K562 (cell line): ENCODE data around the gene VMP1. TPM values are rescaled to one million over a fixed set of nuclear protein-coding genes. Genes with fewer than 3 reads are reported as not detected.
"Not testable (repeated sequence)": the region's sequence is repeated elsewhere in the genome, so short reads cannot be mapped to it uniquely, and the experiment has no call there.

ENCODE experiments used
- ATAC-seq: fragments of 200-7000 bp; cut with Tn5 transposase; 3 replicates; pipeline ENCODE4 v1.9.1; 2020; ENCODE audit warnings: moderate library complexity
- BruUV-seq: library from RNA; stranded (reverse); fragments of 400-500 nt; replicated peaks from 2 replicates; lab custom pipeline; 2021; lab: Mats Ljungman, UMichigan
- CTCF ChIA-PET: fragments of 300-600 bp; formaldehyde crosslinking; extraction: SDS; loops from one replicate; lab custom pipeline; 2021; ENCODE audit warnings: low intra/inter-chr PET ratio; lab: Yijun Ruan, JAX
- POLR2A ChIA-PET: fragments of 300-600, 350-650 bp; sonication (Branson Sonifier 250); formaldehyde crosslinking; extraction: SDS; loops from one replicate; lab custom pipeline; 2021; ENCODE audit warnings: antibody characterized with exemption, inconsistent platforms; lab: Yijun Ruan, JAX
- DNase-seq, 4 experiments: peaks; one replicate each; pipeline versions ENCODE4 v3.0.0 to v3.0.0-alpha.2; 2011 to 2018; ENCODE audit warnings: low spot score in 3 of 4, mixed read lengths in 3 of 4; ENCODE audit errors: extremely low read depth in 1 of 4
- FAIRE-seq: peaks from 2 replicates; lab custom pipeline; 2011; peaks lifted over from hg19 to GRCh38; lab: Jason Lieb, UNC
- H2AFZ ChIP-seq: 2 replicates; pipeline ENCODE4 v1.6.0; 2011; ENCODE audit warnings: low read depth, low read length, control low read depth, inconsistent platforms
- H3K27ac ChIP-seq: fragments of 200-600 bp; 3 replicates; pipeline ENCODE4 v1.8.0; 2011; ENCODE audit warnings: low read depth, mild to moderate bottlenecking, control low read depth, inconsistent platforms, low read length, moderate library complexity, mixed read lengths; ENCODE audit errors: extremely low read depth
- H3K27me3 ChIP-seq, 2 experiments: fragments of 300-600 bp in 1 of 2; 2 replicates in 1 of 2; 3 replicates in 1 of 2; pipeline versions ENCODE4 v1.6.0 to v1.8.0; 2011; ENCODE audit warnings: inconsistent platforms in 2 of 2, low read length in 2 of 2, mild to moderate bottlenecking in 1 of 2, mixed read lengths in 1 of 2, moderate library complexity in 1 of 2; ENCODE audit not compliant: control insufficient read depth in 2 of 2, insufficient read depth in 2 of 2
- H3K36me3 ChIP-seq: fragments of 300-600 bp; 3 replicates; pipeline ENCODE4 v1.8.0; 2011; ENCODE audit warnings: mild to moderate bottlenecking, low read length, inconsistent platforms; ENCODE audit not compliant: control insufficient read depth, insufficient read depth
- H3K4me1 ChIP-seq, 2 experiments: fragments of 200-600 bp in 1 of 2; replicated peaks in 1 of 2; 2 replicates in 1 of 2; 3 replicates in 1 of 2; pipeline versions ENCODE4 v1.5.1 to v1.8.0; 2011; ENCODE audit warnings: inconsistent platforms in 2 of 2, low read length in 2 of 2, mild to moderate bottlenecking in 1 of 2, mixed read lengths in 1 of 2, moderate library complexity in 1 of 2; ENCODE audit not compliant: control insufficient read depth in 2 of 2, insufficient read depth in 2 of 2
- H3K4me2 ChIP-seq: 2 replicates; pipeline ENCODE4 v1.6.1; 2011; ENCODE audit warnings: low read length, control low read depth, inconsistent platforms, mixed read lengths; ENCODE audit not compliant: insufficient read depth
- H3K4me3 ChIP-seq: fragments of 200-600 bp; sonication (generic), shearing (Covaris generic); 2 replicates; pipeline ENCODE4 v1.5.1; 2016; ENCODE audit warnings: control low read depth, inconsistent platforms
- H3K79me2 ChIP-seq: fragments of 200-600 bp; 3 replicates; pipeline ENCODE4 v1.8.0; 2011; ENCODE audit warnings: low read length, inconsistent platforms; ENCODE audit not compliant: control insufficient read depth, insufficient read depth
- H3K9ac ChIP-seq, 2 experiments: 2 replicates each; pipeline versions ENCODE4 v1.6.0 to v1.6.1; 2011; ENCODE audit warnings: low read depth in 2 of 2, low read length in 2 of 2, control low read depth in 1 of 2, inconsistent platforms in 1 of 2, mild to moderate bottlenecking in 1 of 2, mixed read lengths in 1 of 2; ENCODE audit not compliant: insufficient read depth in 1 of 2
- H3K9me1 ChIP-seq: one replicate; pipeline ENCODE4 v1.6.0; 2011; ENCODE audit warnings: inconsistent platforms, mild to moderate bottlenecking, low read length, moderate library complexity; ENCODE audit not compliant: control insufficient read depth, insufficient read depth
- H3K9me3 ChIP-seq: replicated peaks from 2 replicates; pipeline ENCODE4 v1.5.1; 2011; ENCODE audit warnings: low read depth, low read length, inconsistent platforms; ENCODE audit not compliant: control insufficient read depth, insufficient read depth
- H4K20me1 ChIP-seq: replicated peaks from 2 replicates; pipeline ENCODE4 v1.6.1; 2011; ENCODE audit warnings: low read length, inconsistent platforms, mixed read lengths; ENCODE audit not compliant: control insufficient read depth, insufficient read depth
- BRD9 ChIP-seq: fragments of 450-650 bp; IDR thresholded peaks from 2 replicates; pipeline ENCODE4 v1.6.1; 2018; ENCODE audit warnings: low read depth; ENCODE audit not compliant: partially characterized antibody
- CEBPB ChIP-seq: fragments of 450-650 bp; IDR thresholded peaks from 2 replicates; pipeline ENCODE4 v1.6.1; 2016; ENCODE audit warnings: missing genetic modification characterization, missing compliant biosample characterization
- EGR1 ChIP-seq: fragments of 450-650 bp; conservative IDR thresholded peaks from 2 replicates; pipeline ENCODE4 v1.6.1; 2017; ENCODE audit warnings: mild to moderate bottlenecking
- GATAD2B ChIP-seq: fragments of 450-650 bp; IDR thresholded peaks from 2 replicates; pipeline ENCODE4 v1.6.1; 2017; ENCODE audit warnings: mild to moderate bottlenecking, borderline replicate concordance
- MNT ChIP-seq, 2 experiments: fragments of 450-650 bp; conservative IDR thresholded peaks; 2 replicates each; pipeline ENCODE4 v1.6.1; 2017; ENCODE audit warnings: mild to moderate bottlenecking in 2 of 2, moderate library complexity in 2 of 2
- MYC ChIP-seq, 2 experiments: fragments of 250-450 bp in 1 of 2; sonication (Bioruptor Pico) in 1 of 2; IDR thresholded peaks; 2 replicates each; pipeline versions ENCODE4 v1.5.1 to v1.6.1; 2012 to 2021; ENCODE audit warnings: low read depth in 2 of 2, borderline replicate concordance in 1 of 2, improper control_type of control experiment in 1 of 2, low read length in 1 of 2, mild to moderate bottlenecking in 1 of 2, moderate library complexity in 1 of 2
- NR2C1 ChIP-seq, 2 experiments: fragments of 450-650 bp; IDR thresholded peaks; 2 replicates each; pipeline ENCODE4 v1.6.1; 2017; ENCODE audit warnings: mild to moderate bottlenecking in 2 of 2, antibody characterized with exemption in 1 of 2, inconsistent platforms in 1 of 2, missing compliant biosample characterization in 1 of 2, missing genetic modification characterization in 1 of 2
- PHF8 ChIP-seq: fragments of 200-600 bp; sonication (generic); IDR thresholded peaks from 2 replicates; pipeline ENCODE4 v1.6.1; 2012; ENCODE audit warnings: mixed run types, mild to moderate bottlenecking, inconsistent platforms, low read length, moderate library complexity, borderline replicate concordance
- SRF ChIP-seq, 2 experiments: fragments of 250-450, 450-650 bp in 1 of 2; sonication (Bioruptor Pico) in 1 of 2; sonication (generic) in 1 of 2; formaldehyde crosslinking; IDR thresholded peaks; 2 replicates each; pipeline versions ENCODE4 v1.5.0 to v1.5.1; 2020 to 2022; ENCODE audit warnings: mild to moderate bottlenecking in 1 of 2, missing genetic modification reagents in 1 of 2
- TBP ChIP-seq: optimal IDR thresholded peaks from 2 replicates; pipeline ENCODE3; 2011; ENCODE audit warnings: low read depth, low read length, improper control_type of control experiment
- WGBS: fragments of 100-300 bp; shearing (Covaris generic); methylation state at CpG from one replicate; pipeline ENCODE4 v1.1.6; 2016; ENCODE audit warnings: low coverage, mixed read lengths; ENCODE audit not compliant: insufficient coverage; ENCODE audit errors: missing lambda C conversion rate; 5-methylcytosine and 5-hydroxymethylcytosine counted together
- in situ Hi-C: fragments of 300-500 bp; cut with MboI; formaldehyde crosslinking; loops from 4 replicates; pipeline ENCODE4 v1.15.0; 2018; ENCODE audit warnings: inconsistent platforms, mixed read lengths
- intact Hi-C: fragments of 100-400 bp; cut with micrococcal nuclease; formaldehyde crosslinking; loops from 2 replicates; pipeline ENCODE4 v1.14.2; 2022
- polyA plus RNA-seq, 8 experiments: library from polyadenylated mRNA; depleted of rRNA in 4 of 8; stranded (reverse) in 5 of 8; unstranded in 3 of 8; fragments of >200 nt; fragmentation: Nextera tagmentation in 2 of 8; fragmentation: Illumina TruSeq in 1 of 8; extraction: Ambion mirVana in 2 of 8; extraction: Trizol in 1 of 8; gene quantifications; 2 replicates each; pipeline versions ENCODE4 v1.2.1 to v1.2.3, GENCODE V29; 2011 to 2014; ENCODE audit warnings: inconsistent platforms in 1 of 8, missing spikeins in 1 of 8
- total RNA-seq, 7 experiments: library from RNA; depleted of rRNA in 6 of 7; stranded (reverse); fragments of >200 nt in 6 of 7; fragmentation: Illumina TruSeq in 2 of 7; extraction: Trizol in 2 of 7; gene quantifications; 2 replicates each; pipeline versions ENCODE4 v1.2.1 to v1.2.3, GENCODE V29; 2011 to 2021; ENCODE audit warnings: low replicate concordance in 1 of 7
- TF ChIP-seq, protein P1 (sequence below): fragments of 450-650 bp; IDR thresholded peaks from 2 replicates; pipeline ENCODE4 v1.6.1; 2017; ENCODE audit warnings: antibody characterized with exemption, mild to moderate bottlenecking
- TF ChIP-seq, protein P2 (sequence below): fragments of 450-650 bp; formaldehyde crosslinking; IDR thresholded peaks from 2 replicates; pipeline ENCODE4 v1.4.0; 2022; ENCODE audit warnings: mild to moderate bottlenecking, moderate library complexity

Gene VMP1
- total and polyA plus RNA-seq, 9 of the 15 experiments (the other 6 are each of a cell fraction or from before 2014, with no cell fraction given), result 123 to 304 (median 151) TPM

DNA sequence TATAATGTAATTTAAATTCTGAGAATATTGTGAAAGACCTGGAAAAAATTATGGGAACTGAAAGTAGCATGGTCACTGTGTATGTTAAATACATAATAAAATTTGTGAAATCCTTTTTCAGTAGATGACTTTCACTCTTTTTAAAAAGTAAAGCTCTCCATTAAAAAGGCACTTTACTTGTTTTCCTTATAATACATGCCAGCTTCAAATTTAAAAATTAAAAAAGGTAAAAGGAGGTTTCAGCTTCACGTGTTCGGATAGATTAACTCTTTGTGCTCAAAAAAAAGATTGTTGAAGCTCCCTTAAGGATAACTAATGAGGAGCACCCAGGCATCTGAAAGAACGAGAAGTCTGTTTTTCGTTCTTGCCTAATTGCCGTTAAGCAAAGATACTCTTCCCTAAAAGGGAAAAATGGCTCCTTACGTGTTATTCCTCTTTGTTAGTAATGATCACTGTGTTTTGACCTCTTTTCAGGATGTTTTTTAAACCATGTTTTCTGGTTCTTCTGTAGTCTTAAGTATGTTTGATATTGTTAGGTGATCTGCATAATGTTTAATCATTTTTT lies 97.5 kb downstream of the VMP1 start (continued):
- TF ChIP-seq, protein P1, sequence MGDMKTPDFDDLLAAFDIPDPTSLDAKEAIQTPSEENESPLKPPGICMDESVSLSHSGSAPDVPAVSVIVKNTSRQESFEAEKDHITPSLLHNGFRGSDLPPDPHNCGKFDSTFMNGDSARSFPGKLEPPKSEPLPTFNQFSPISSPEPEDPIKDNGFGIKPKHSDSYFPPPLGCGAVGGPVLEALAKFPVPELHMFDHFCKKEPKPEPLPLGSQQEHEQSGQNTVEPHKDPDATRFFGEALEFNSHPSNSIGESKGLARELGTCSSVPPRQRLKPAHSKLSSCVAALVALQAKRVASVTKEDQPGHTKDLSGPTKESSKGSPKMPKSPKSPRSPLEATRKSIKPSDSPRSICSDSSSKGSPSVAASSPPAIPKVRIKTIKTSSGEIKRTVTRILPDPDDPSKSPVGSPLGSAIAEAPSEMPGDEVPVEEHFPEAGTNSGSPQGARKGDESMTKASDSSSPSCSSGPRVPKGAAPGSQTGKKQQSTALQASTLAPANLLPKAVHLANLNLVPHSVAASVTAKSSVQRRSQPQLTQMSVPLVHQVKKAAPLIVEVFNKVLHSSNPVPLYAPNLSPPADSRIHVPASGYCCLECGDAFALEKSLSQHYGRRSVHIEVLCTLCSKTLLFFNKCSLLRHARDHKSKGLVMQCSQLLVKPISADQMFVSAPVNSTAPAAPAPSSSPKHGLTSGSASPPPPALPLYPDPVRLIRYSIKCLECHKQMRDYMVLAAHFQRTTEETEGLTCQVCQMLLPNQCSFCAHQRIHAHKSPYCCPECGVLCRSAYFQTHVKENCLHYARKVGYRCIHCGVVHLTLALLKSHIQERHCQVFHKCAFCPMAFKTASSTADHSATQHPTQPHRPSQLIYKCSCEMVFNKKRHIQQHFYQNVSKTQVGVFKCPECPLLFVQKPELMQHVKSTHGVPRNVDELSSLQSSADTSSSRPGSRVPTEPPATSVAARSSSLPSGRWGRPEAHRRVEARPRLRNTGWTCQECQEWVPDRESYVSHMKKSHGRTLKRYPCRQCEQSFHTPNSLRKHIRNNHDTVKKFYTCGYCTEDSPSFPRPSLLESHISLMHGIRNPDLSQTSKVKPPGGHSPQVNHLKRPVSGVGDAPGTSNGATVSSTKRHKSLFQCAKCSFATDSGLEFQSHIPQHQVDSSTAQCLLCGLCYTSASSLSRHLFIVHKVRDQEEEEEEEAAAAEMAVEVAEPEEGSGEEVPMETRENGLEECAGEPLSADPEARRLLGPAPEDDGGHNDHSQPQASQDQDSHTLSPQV, result peak; percentile 94
- TF ChIP-seq BRD9 (peak; percentile 50), MNT (conservative IDR thresholded peaks at IDR 0.05) (0 out of 4 replicates have a peak, but pooled peaks of 1 of the 2 experiments have one; percentile 33), SRF (CRISPR knock-in tag; IDR thresholded peaks at IDR 0.05) (peak in 1 of 2 experiments; percentile 84; a peak in 2 of 4 replicates), PHF8 (0 out of 2 replicates have a peak, but pooled peaks have one; percentile 7), EGR1 (no peak), MYC (IDR thresholded peaks at IDR 0.05; ENCODE audit: low read depth, low read length) (0 out of 2 replicates have a peak, but pooled peaks have one; percentile 39), MYC (CRISPR knock-in tag; IDR thresholded peaks at IDR 0.05; ENCODE audit: borderline replicate concordance, low read depth) (no peak), CEBPB (tag) (peak; percentile 79), GATAD2B (peak; percentile 61; the same call in 1 of the 2 replicates), TBP (peak; percentile 35), NR2C1 (IDR thresholded peaks at IDR 0.05) (0 out of 2 replicates have a peak, but pooled peaks have one; percentile 25), NR2C1 (tag; IDR thresholded peaks at IDR 0.05) (no peak)
- TF ChIP-seq, protein P2, sequence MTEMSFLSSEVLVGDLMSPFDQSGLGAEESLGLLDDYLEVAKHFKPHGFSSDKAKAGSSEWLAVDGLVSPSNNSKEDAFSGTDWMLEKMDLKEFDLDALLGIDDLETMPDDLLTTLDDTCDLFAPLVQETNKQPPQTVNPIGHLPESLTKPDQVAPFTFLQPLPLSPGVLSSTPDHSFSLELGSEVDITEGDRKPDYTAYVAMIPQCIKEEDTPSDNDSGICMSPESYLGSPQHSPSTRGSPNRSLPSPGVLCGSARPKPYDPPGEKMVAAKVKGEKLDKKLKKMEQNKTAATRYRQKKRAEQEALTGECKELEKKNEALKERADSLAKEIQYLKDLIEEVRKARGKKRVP (CRISPR knock-in tag), result peak; percentile 19; the same call in 1 of the 2 replicates

GRCh38 chr17:59806322-59806721 lies 98.9 kb downstream of the VMP1 start:
- 85% methylated on average over 6 of the region's 6 CpGs for WGBS
- H3K79me2 ChIP-seq, H2AFZ ChIP-seq, H3K9ac ChIP-seq, H3K4me1 ChIP-seq, H3K9me3 ChIP-seq, FAIRE-seq, intact Hi-C loops, BruUV-seq, DNase-seq, POLR2A ChIA-PET, H3K4me2 ChIP-seq, ATAC-seq, H4K20me1 ChIP-seq, H3K4me3 ChIP-seq, H3K27ac ChIP-seq, CTCF ChIA-PET, in situ Hi-C loops, H3K9me1 ChIP-seq, H3K27me3 ChIP-seq: not testable (repeated sequence)
- H3K36me3 ChIP-seq, result peaks cover 10% of the 10 kb centered on the region; the same call in 2 of the 3 replicates
